GM12801 (cell line): ENCODE results near the gene KLHL40.

Source experiments
- TF ChIP-seq, protein P1 (sequence below): IDR thresholded peaks from one replicate; pipeline ENCODE4 v1.5.1; 2011; ENCODE audit warnings: control low read depth; ENCODE audit not compliant: insufficient read length; ENCODE audit errors: extremely low read depth

Gene KLHL40

GRCh38 chr3:42719002-42719401 is 33.7 kb downstream of the KLHL40 start:
- TF ChIP-seq, protein P1, sequence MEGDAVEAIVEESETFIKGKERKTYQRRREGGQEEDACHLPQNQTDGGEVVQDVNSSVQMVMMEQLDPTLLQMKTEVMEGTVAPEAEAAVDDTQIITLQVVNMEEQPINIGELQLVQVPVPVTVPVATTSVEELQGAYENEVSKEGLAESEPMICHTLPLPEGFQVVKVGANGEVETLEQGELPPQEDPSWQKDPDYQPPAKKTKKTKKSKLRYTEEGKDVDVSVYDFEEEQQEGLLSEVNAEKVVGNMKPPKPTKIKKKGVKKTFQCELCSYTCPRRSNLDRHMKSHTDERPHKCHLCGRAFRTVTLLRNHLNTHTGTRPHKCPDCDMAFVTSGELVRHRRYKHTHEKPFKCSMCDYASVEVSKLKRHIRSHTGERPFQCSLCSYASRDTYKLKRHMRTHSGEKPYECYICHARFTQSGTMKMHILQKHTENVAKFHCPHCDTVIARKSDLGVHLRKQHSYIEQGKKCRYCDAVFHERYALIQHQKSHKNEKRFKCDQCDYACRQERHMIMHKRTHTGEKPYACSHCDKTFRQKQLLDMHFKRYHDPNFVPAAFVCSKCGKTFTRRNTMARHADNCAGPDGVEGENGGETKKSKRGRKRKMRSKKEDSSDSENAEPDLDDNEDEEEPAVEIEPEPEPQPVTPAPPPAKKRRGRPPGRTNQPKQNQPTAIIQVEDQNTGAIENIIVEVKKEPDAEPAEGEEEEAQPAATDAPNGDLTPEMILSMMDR = no peak

DNA sequence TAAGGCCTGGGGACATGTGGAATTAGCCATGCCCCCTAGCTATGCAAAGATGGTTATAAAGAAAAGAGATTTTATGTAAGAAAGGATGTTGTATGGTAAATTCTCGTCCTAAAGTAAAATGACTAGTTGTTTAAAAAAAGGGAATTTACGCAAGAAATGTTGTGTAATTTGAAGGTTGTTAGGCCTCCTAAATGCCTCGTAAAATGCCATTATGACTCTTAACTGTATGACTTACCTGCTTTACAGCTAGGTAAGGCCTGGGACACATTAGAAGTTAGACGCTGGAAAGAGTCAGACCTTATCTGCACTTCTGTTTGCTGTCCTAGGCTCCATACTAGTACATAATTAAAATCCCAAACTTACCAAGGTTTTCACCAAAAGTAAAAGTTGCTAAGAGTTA is 34.8 kb downstream of the KLHL40 start:
- TF ChIP-seq, protein P1 = no peak

GRCh38 chr3:42721690-42722089 is 36.4 kb downstream of the KLHL40 start:
- TF ChIP-seq, protein P1 = no peak

GRCh38 chr3:42723219-42723618 is 37.9 kb downstream of the KLHL40 start:
- TF ChIP-seq, protein P1 = no peak

- TF ChIP-seq, protein P1 = no peak
These were observed 40.1 kb downstream of the KLHL40 start for GRCh38 chr3:42725454-42725853.

DNA sequence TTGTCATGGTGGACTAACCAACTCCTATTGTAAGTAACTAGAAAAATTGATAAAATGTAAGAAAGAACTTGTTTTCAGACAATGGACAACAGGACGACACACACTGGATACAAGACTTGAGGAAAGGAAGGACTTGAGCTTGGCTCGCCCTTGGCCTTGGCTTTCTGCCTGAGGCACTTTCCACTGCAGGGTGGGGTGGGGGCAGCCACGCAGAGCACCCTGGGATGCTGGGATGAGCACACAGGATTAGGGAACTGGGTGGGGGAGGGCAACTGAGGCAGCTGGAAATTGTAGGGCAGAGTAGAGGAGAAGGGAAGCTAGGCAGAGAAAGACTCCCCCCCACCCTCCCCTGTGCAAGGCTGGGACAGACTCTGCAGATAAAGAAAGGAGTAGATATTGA is 42.7 kb downstream of the KLHL40 start:
- TF ChIP-seq, protein P1 = no peak

DNA sequence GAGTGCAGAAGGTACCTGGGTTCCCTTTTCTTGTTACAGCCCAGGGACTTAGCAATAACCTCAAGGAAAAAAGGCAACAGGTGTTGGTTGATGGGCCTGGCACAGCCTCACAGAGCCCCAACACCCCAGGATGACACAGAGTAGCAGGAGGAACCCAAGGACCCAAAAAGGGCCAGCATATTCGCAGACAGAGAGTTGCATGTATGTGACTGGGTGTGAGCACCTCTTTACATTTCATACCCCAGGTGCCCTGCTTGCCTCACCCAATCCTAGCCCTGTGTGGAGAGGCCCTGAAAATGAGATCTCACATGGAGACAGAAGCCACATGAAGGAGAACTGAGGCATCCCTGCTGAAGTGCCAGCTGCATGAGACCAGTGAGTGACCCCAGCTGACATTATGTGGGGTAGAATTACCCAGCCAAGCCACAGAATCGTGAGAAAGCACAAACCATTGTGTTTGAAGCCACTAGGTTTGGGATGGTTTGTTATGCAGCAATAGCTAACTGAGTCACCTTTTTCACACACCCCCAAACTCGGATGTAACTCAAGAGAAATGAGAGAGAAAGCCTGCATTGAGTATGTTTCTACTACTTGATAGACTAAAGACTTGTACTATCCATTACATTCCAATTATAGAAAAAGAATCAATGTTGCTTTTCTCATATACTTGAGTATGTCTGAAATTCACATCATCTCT is 43.5 kb downstream of the KLHL40 start:
- TF ChIP-seq, protein P1 = no peak
